Mucosa of rectum (tissue), 2 donors: ENCODE data around the gene PBX3.
A peak's percentile ranks its signal among the peaks of the same experiment; 100 is the strongest.

Experiments used
- H3K27ac ChIP-seq, 2 donors: one replicate each; pipeline ENCODE4 v1.7.0; 2013; ENCODE audit warnings: inconsistent platforms in 2 of 2, low read depth in 2 of 2, low read length in 2 of 2
- H3K27me3 ChIP-seq, 2 donors: one replicate each; pipeline ENCODE4 v1.7.0; 2013; ENCODE audit warnings: low read length in 2 of 2; ENCODE audit not compliant: control insufficient read depth in 2 of 2, insufficient read depth in 2 of 2
- H3K36me3 ChIP-seq, 2 donors: one replicate each; pipeline ENCODE4 v1.7.0; 2013; ENCODE audit warnings: low read length in 2 of 2; ENCODE audit not compliant: control insufficient read depth in 2 of 2, insufficient read depth in 2 of 2
- H3K4me1 ChIP-seq, 2 donors: one replicate each; pipeline ENCODE4 v1.7.0; 2013; ENCODE audit warnings: low read length in 2 of 2, mild to moderate bottlenecking in 1 of 2; ENCODE audit not compliant: control insufficient read depth in 2 of 2, insufficient read depth in 2 of 2
- H3K4me3 ChIP-seq, 2 donors: one replicate each; pipeline ENCODE4 v1.7.0; 2013; ENCODE audit warnings: low read length in 2 of 2
- H3K9ac ChIP-seq, 2 donors: one replicate each; pipeline ENCODE4 v1.7.0; 2013; ENCODE audit warnings: low read length in 2 of 2, low read depth in 1 of 2, mild to moderate bottlenecking in 1 of 2
- H3K9me3 ChIP-seq, 2 donors: one replicate each; pipeline ENCODE4 v1.7.0; 2013; ENCODE audit warnings: low read length in 2 of 2; ENCODE audit not compliant: control insufficient read depth in 2 of 2
- donor health status: healthy.
- donor health status: Normal muscosa, but diverticular disease.

The PBX3 gene

GRCh38 chr9:125748446-125749099, 1.4 kb downstream of the PBX3 start:
- peaks cover 9 to 20% of the 10 kb centered on the region in 2 donors for H3K4me1 ChIP-seq
- no peaks in the 10 kb centered on the region for H3K36me3 ChIP-seq

GRCh38 chr9:125749287-125749935, 2.2 kb downstream of the PBX3 start:
- peaks cover 9 to 20% of the 10 kb centered on the region in 2 donors for H3K4me1 ChIP-seq
- no peak overlapping the region for H3K27ac ChIP-seq
- no peaks in the 10 kb centered on the region for H3K27me3 ChIP-seq
- H3K36me3 ChIP-seq = no peaks in the 10 kb centered on the region
- H3K9me3 ChIP-seq = no peaks in the 10 kb centered on the region
- no peak overlapping the region for H3K9ac ChIP-seq
- peak overlapping the region; percentile 82 to 90 for H3K4me3 ChIP-seq

More at GRCh38 chr9:125748446-125749099, 1.4 kb downstream of the PBX3 start:
- peak overlapping the region; percentile 82 to 90 for H3K4me3 ChIP-seq
- peak overlapping the region; percentile 65 to 66 for H3K9ac ChIP-seq
- peak overlapping the region; percentile 33 to 84 for H3K27ac ChIP-seq
- no peaks in the 10 kb centered on the region for H3K27me3 ChIP-seq
- H3K9me3 ChIP-seq = no peaks in the 10 kb centered on the region

- Histone ChIP-seq H3K9ac (peak overlapping the region in 1 of 2 donors; percentile 4), H3K36me3 (no peaks in the 10 kb centered on the region), H3K27ac (no peak overlapping the region), H3K4me1 (peaks cover 9 to 20% of the 10 kb centered on the region in 2 donors), H3K27me3 (no peaks in the 10 kb centered on the region), H3K4me3 (peak overlapping the region in 1 of 2 donors; percentile 90), H3K9me3 (no peaks in the 10 kb centered on the region)
Observed at GRCh38 chr9:125749951-125750626, 2.9 kb downstream of the PBX3 start.

GRCh38 chr9:125750627-125751011, 3.4 kb downstream of the PBX3 start:
- no peak overlapping the region for H3K27ac ChIP-seq
- no peaks in the 10 kb centered on the region for H3K9me3 ChIP-seq
- no peaks in the 10 kb centered on the region for H3K36me3 ChIP-seq
- no peak overlapping the region for H3K9ac ChIP-seq
- H3K4me1 ChIP-seq = peaks cover 6 to 17% of the 10 kb centered on the region in 2 donors
- peak overlapping the region in 1 of 2 donors; percentile 0 for H3K4me3 ChIP-seq
- H3K27me3 ChIP-seq = no peaks in the 10 kb centered on the region

GRCh38 chr9:125752070-125752628, 5.0 kb downstream of the PBX3 start:
- Histone ChIP-seq H3K27me3 (no peaks in the 10 kb centered on the region), H3K4me3 (peak overlapping the region in 1 of 2 donors; percentile 33), H3K36me3 (no peaks in the 10 kb centered on the region), H3K4me1 (peaks cover 4 to 10% of the 10 kb centered on the region in 2 donors), H3K27ac (no peak overlapping the region), H3K9me3 (no peaks in the 10 kb centered on the region), H3K9ac (no peak overlapping the region)

GRCh38 chr9:125754096-125754495, 6.9 kb downstream of the PBX3 start:
- no peaks in the 10 kb centered on the region for H3K27me3 ChIP-seq
- no peak overlapping the region for H3K27ac ChIP-seq
- H3K36me3 ChIP-seq = no peaks in the 10 kb centered on the region
- no peaks in the 10 kb centered on the region for H3K9me3 ChIP-seq
- H3K4me1 ChIP-seq = peaks cover 0 to 11% of the 10 kb centered on the region in 2 donors
- H3K9ac ChIP-seq = no peak overlapping the region
- H3K4me3 ChIP-seq = no peak overlapping the region

GRCh38 chr9:125755340-125755739, 8.2 kb downstream of the PBX3 start:
- Histone ChIP-seq H3K9ac (no peak overlapping the region), H3K4me1 (peaks cover 0 to 10% of the 10 kb centered on the region in 2 donors), H3K27ac (no peak overlapping the region), H3K4me3 (no peak overlapping the region), H3K27me3 (no peaks in the 10 kb centered on the region), H3K9me3 (no peaks in the 10 kb centered on the region), H3K36me3 (no peaks in the 10 kb centered on the region)

- no peaks in the 10 kb centered on the region for H3K27me3 ChIP-seq
- H3K27ac ChIP-seq = no peak overlapping the region
- H3K9me3 ChIP-seq = no peaks in the 10 kb centered on the region
Observed at GRCh38 chr9:125756518-125756917, 9.3 kb downstream of the PBX3 start.

GRCh38 chr9:125757834-125758233, 10.7 kb downstream of the PBX3 start:
- Histone ChIP-seq H3K4me1 (peaks cover 0 to 6% of the 10 kb centered on the region in 2 donors), H3K27me3 (no peaks in the 10 kb centered on the region), H3K4me3 (no peak overlapping the region), H3K27ac (no peak overlapping the region), H3K9me3 (no peaks in the 10 kb centered on the region), H3K9ac (no peak overlapping the region), H3K36me3 (no peaks in the 10 kb centered on the region)

More at GRCh38 chr9:125756518-125756917, 9.3 kb downstream of the PBX3 start:
- peaks cover 0 to 10% of the 10 kb centered on the region in 2 donors for H3K4me1 ChIP-seq
- H3K4me3 ChIP-seq = no peak overlapping the region
- no peaks in the 10 kb centered on the region for H3K36me3 ChIP-seq
- no peak overlapping the region for H3K9ac ChIP-seq
